Fibroblast of mammary gland (primary cell): ENCODE results near the gene SEMA4A.
A peak's percentile ranks its signal among the peaks of the same experiment; 100 is the strongest.

Source experiments
- DNase-seq: peaks from one replicate; pipeline ENCODE4 v3.0.0-alpha.2; 2010; ENCODE audit warnings: low read depth
- H3K4me3 ChIP-seq: 2 replicates; pipeline ENCODE4 v1.5.1; 2011; ENCODE audit warnings: low read depth, mild to moderate bottlenecking, low read length, moderate library complexity; ENCODE audit not compliant: control insufficient read depth
- CTCF ChIP-seq: conservative IDR thresholded peaks from 2 replicates; pipeline ENCODE4 v1.5.1; 2011; ENCODE audit warnings: low read depth, low read length, inconsistent platforms; ENCODE audit not compliant: control insufficient read depth, insufficient read depth

SEMA4A gene

GRCh38 chr1:156217871-156218270, 64.5 kb downstream of the SEMA4A start:
- no peak for TF ChIP-seq CTCF
- H3K4me3 ChIP-seq: no peak overlapping the region
- peak; percentile 63 for DNase-seq

DNA sequence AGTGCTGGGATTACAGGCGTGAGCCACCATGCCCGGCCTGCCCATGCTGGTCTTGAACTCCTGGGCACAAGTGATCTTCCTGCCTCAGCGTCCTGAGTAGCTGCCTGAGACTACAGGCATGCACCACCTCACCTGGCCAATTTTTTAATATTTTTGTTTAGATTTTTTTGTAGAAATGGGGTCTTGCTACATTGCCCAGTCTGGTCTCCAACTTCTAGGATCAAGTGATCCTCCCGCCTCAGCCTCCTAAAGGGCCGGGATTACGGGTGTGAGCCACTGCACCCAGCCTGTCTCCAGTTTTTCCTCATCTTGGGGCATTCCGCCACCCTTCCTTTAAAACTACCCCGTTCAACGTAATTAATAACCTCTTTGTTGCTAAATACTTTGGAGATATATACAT, 66.8 kb downstream of the SEMA4A start:
- DNase-seq: no peak
- H3K4me3 ChIP-seq: no peak overlapping the region
- TF ChIP-seq CTCF: no peak

- TF ChIP-seq CTCF: no peak
- no peak for DNase-seq
- no peak overlapping the region for H3K4me3 ChIP-seq
Measured at GRCh38 chr1:156221986-156222692, 68.8 kb downstream of the SEMA4A start.

DNA sequence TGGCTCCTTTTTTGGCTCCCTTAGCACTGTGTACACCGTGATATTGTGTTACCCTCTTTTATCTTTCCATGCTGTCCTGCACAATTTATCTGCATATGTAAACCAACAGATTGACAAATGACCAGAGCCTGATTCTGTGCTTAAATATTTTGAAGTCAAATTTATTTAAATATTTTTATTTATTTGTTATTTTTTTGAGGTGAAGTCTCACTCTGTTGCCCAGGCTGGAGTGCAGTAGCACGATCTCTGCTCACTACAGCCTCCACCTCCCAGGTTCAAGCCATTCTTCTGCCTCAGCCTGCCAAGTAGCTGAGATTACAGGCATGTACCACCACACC, 72.3 kb downstream of the SEMA4A start:
- no peak for TF ChIP-seq CTCF
- H3K4me3 ChIP-seq: no peak overlapping the region
- no peak for DNase-seq

GRCh38 chr1:156226116-156226538, 72.7 kb downstream of the SEMA4A start:
- H3K4me3 ChIP-seq: no peak overlapping the region
- no peak for DNase-seq
- no peak for TF ChIP-seq CTCF

GRCh38 chr1:156226782-156227181, 73.4 kb downstream of the SEMA4A start:
- no peak overlapping the region for H3K4me3 ChIP-seq
- no peak for TF ChIP-seq CTCF
- DNase-seq: no peak
